ENCODE measurements around the gene FAM168A.

FAM168A gene

DNA sequence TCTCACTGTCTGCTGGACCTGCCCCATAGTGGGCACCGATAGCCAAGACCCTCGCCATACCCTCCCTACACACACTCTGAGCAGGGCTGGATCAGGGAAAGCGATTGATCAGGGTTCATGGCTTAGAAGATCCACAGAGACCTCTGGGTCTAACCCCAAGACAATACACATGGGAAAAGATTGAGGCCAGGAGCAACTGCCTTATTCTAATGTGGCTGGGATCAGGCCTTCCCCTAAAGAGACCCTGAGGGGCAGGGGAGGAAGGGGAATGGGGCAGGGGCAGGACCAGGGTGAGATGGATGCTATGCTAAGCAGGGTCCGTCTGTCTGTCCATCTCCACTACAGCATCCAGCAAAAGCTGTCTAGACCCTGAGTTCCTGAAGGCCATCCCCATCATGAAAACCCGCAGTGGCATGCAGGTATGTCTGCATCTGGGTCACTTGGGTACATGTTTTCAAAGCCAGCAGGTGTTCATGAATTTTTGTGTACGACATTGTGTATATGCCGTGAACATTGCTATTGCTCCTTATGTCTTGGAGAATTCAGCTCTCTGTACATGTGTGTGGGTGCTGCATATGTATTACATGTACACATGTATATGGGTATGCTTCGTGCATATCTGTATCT is 237.1 kb downstream of the FAM168A start:
- no peak for DNase-seq

DNA sequence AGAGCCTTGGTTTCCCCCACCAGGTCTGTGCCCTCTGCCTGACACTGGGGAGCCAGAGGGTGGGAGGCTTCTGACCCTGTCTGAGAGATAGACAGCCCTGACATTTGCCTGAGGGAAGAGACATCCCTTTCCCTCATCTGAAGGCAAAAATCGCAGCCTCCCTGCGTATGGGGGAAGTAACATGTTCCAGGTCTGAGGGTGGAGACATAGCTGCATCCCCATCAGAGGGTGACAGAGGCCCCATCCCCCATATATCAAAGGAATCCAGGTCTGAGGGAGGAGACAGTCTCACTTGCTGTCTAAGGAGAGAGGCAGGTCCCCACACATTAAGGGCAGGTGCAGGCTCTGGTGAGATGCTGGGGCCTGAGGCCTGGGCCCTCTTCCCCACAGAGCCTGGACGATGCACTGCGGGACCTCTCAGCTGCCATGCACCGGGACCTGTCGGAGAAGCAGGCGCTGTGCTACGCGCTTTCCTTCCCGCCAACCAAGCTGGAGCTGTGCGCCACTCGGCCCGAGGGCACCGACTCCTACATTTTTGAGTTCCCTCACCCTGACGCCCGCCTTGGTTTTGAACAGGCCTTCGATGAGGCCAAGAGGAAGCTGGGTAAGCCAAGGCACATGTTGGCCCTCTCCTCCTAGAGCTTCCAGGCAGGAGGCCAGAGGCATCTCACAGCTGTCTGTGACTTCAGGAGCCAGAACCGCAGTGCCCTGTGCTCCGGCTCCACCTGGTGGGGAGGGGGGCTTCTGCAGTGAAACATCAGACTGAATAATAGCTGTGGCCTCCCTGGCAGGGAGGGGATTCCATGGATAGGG is 237.8 kb downstream of the FAM168A start:
- DNase-seq, result no peak

DNA sequence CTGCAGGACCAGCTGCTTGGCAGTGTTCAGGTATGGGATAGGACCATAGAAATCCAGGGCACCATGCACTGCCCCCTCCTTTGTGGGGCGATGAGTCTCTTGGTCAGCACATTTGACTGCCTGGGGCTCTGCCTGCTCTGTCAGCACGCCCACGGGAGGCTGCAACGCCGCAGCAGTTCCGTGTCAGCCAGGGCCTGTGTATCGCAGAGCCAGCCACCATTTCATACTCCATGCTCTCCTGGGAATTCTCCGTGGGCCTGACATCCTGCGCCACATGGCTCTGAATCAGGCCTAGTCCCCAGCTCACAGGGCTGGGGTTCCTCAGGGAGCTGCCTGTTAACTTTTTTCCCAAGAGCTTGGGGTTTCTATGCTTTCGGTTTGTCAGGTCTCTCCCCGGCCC is 238.6 kb downstream of the FAM168A start:
- DNase-seq, result no peak

DNA sequence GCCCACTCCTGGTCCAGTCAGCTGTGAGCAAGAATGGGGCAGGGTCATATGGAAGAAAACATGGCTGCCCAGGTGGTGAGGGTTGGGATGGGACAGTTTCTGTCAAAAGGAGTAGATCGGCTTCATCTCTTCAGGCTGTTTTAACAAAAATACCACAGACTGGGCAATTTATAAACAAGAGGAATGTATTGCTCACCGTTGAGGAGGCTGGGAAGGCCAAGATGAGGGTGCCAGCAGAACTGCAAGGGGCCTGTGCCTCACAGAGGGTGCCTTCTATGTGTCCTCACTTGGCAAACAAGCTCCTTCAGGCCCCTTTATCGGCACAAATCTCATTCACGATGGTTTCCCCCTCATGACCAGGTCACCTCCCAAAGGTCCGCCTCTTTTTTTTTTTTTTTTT is 239.8 kb downstream of the FAM168A start:
- DNase-seq, result no peak

DNA sequence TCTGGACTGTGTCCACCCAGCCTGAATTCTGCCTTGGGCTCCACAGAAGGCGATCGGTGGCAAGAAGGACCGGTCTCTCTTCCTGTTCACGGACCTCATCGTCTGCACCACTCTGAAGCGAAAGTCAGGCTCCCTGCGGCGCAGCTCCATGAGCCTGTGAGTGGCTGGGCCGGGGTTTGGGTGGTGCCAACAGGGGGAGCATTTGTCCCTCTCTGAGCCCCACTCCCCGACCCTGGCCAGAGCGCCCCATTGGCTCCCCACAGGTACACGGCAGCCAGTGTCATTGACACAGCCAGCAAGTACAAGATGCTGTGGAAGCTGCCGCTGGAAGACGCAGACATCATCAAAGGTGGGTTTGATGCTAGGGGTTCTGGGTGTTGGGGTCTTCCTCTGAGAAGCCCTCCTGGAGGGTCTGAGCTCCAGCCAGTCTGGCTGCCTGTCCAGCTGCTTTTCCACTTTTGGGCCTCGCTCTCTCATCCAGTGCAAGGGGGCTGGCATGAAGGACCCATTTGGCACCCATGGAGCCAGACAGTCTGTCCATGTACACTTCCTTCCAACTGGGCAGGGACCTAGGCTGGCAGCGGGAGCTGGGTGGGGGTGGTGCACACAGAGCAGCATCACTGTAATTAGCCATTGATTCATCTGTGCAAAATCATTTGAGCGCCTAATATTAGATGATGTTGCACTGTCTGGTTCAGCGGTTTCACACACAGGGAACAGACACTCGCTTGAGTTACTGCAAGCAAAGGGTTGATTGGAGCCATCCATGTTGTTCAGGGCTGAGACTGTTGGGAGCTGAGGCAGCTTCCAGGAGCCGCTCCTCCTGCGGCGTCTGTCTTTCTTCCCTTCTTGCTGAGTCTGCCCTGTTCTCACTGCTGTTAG is 240.7 kb downstream of the FAM168A start:
- no peak for DNase-seq

DNA sequence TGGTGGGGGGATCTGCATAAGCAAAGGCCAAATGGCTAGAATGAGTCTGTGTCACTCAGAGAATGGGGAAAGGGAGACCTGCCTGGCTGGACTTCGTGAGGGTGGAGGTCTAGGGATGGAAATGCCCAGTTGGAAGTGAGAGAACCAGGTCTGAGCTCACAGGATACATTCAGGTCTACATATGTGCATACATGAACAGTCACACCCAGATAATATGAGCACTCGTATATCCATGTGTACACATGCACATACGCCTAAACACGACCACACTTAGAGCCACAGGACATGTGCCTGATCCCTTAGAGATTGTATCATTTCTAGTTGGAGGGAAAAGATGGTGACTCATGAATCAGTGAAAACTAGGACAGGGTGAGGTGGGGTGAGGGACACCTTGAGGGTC is 242.8 kb downstream of the FAM168A start:
- DNase-seq, result no peak

DNA sequence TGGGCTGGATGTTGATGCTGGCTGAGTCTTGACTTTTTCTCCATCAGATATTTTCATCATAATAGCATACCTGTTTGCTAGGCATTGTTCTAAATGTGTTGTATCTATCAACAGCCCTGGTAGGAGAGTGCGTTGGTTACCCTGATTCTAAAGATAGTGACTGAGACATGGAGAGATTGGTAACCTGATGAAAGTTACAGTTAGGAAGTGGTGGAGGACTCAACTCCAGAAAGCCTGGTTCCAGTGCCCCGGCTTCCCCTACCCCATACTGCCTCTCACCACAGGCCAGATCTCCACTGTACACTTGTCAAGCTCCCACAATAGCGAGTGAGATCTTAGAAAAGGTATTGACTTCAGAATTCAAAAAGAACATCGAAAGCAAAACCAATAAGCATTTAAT is 244.5 kb downstream of the FAM168A start:
- DNase-seq, result no peak

DNA sequence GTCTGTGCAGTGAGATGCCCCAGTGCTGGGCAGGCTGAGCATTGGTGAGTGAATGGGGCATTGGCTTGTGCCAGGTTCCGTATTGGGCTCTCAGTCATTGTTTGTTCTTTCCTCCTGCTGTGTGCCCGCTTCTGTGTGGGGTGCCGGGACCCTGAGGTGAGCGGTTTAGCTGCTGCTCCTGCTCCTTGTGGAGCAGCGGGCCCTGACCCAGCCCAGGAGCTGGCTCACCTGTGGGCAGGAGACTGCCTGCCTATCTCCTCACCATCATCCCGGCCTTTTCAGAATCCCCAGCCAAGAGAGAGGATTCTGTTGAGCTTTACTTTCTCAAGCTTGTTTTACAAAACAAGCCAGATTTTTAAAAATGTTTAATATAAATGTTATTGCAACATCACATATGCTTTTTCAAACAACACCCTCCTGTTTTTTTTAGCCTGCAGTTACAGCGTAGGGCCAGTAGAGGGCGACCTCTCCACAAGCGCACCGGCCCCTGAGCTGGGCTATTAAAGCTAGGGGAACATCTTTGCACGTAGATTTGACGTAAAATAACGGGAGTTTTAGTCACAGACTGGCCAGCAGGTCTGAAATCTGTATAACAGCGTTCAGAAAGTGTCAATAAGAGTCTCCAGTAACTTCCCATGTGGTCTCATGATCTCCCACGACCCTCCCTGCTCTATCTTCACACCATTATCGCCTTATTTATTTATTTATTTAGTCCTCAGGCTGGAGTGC is 246.8 kb downstream of the FAM168A start:
- peak; percentile 50 for DNase-seq
